H1 (cell line): ENCODE measurements around the gene SND1. TPM values are rescaled to one million over a fixed set of nuclear protein-coding genes. Genes with fewer than 3 reads are reported as not detected.

Experiments
- CTCF ChIA-PET: fragments of 300-600 bp; sonication (Branson Sonifier 250); formaldehyde crosslinking; loops from one replicate; lab custom pipeline; 2021; ENCODE audit not compliant: partially characterized antibody; lab: Charles Lee
- POLR2A ChIA-PET: fragments of 300-600 bp; sonication (Branson Sonifier 250); formaldehyde crosslinking; loops from one replicate; lab custom pipeline; 2021; ENCODE audit warnings: inconsistent platforms; ENCODE audit not compliant: partially characterized antibody; lab: Charles Lee
- DNase-seq, 2 experiments: peaks; one replicate each; pipeline versions ENCODE4 v3.0.0 to v3.0.0-alpha.2; 2010 to 2022; ENCODE audit warnings: low spot score in 2 of 2, low read depth in 1 of 2, mixed read lengths in 1 of 2
- FAIRE-seq: peaks from 2 replicates; lab custom pipeline; 2011; peaks lifted over from hg19 to GRCh38; lab: Jason Lieb, UNC
- H2AFZ ChIP-seq: 2 replicates; pipeline ENCODE4 v1.8.1; 2012; ENCODE audit warnings: low read length, inconsistent platforms
- H2AK5ac ChIP-seq: 2 replicates; pipeline ENCODE4 v1.6.1; 2013; ENCODE audit warnings: low read depth, low read length
- H2BK120ac ChIP-seq: replicated peaks from 2 replicates; pipeline ENCODE3; 2013; ENCODE audit warnings: low read depth, low read length, inconsistent platforms
- H2BK12ac ChIP-seq: 2 replicates; pipeline ENCODE4 v1.6.1; 2013; ENCODE audit warnings: low read depth, low read length
- H2BK15ac ChIP-seq: 2 replicates; pipeline ENCODE4 v1.6.1; 2013; ENCODE audit warnings: low read length
- H2BK20ac ChIP-seq: 2 replicates; pipeline ENCODE4 v1.6.1; 2013; ENCODE audit warnings: low read length
- H2BK5ac ChIP-seq: 2 replicates; pipeline ENCODE4 v1.6.1; 2013; ENCODE audit warnings: low read depth, low read length
- H3K14ac ChIP-seq: 2 replicates; pipeline ENCODE4 v1.6.1; 2013; ENCODE audit warnings: inconsistent platforms; ENCODE audit not compliant: insufficient read length
- H3K18ac ChIP-seq: 2 replicates; pipeline ENCODE4 v1.6.1; 2013; ENCODE audit warnings: low read length; ENCODE audit errors: extremely low read depth
- H3K23ac ChIP-seq: 2 replicates; pipeline ENCODE4 v1.6.1; 2013; ENCODE audit warnings: inconsistent platforms; ENCODE audit not compliant: insufficient read length
- H3K23me2 ChIP-seq: 2 replicates; pipeline ENCODE4 v1.6.1; 2013; ENCODE audit warnings: low read depth, low read length
- H3K27ac ChIP-seq: 2 replicates; pipeline ENCODE4 v1.6.1; 2011; ENCODE audit warnings: low read depth, low read length, inconsistent platforms
- H3K27me3 ChIP-seq, 4 experiments: replicated peaks in 1 of 4; 1 replicate in 1 of 4; 2 replicates in 3 of 4; pipeline versions ENCODE4 v1.6.1 to v1.8.1; 2011 to 2013; ENCODE audit warnings: low read length in 3 of 4, mild to moderate bottlenecking in 3 of 4, inconsistent platforms in 2 of 4, mixed read lengths in 2 of 4, moderate library complexity in 1 of 4; ENCODE audit not compliant: control insufficient read depth in 3 of 4, insufficient read depth in 3 of 4; ENCODE audit errors: extremely low read depth in 1 of 4
- H3K36me3 ChIP-seq, 4 experiments: 2 replicates each; pipeline versions ENCODE4 v1.6.1 to v1.8.1; 2011 to 2013; ENCODE audit warnings: mild to moderate bottlenecking in 4 of 4, low read length in 3 of 4, moderate library complexity in 2 of 4, control low read depth in 1 of 4, inconsistent platforms in 1 of 4; ENCODE audit not compliant: insufficient read depth in 4 of 4, control insufficient read depth in 2 of 4
- H3K4ac ChIP-seq: replicated peaks from 2 replicates; pipeline ENCODE3; 2013; ENCODE audit warnings: low read length, low read depth, mixed read lengths, inconsistent platforms; ENCODE audit not compliant: insufficient read length
- H3K4me1 ChIP-seq, 4 experiments: replicated peaks in 1 of 4; 1 replicate in 1 of 4; 2 replicates in 3 of 4; pipeline versions ENCODE4 v1.6.1 to v1.8.1; 2011 to 2013; ENCODE audit warnings: low read length in 3 of 4, inconsistent platforms in 2 of 4, mixed read lengths in 1 of 4; ENCODE audit not compliant: insufficient read depth in 4 of 4, control insufficient read depth in 3 of 4
- H3K4me2 ChIP-seq, 2 experiments: 2 replicates each; pipeline versions ENCODE4 v1.6.1 to v1.8.1; 2011 to 2013; ENCODE audit warnings: low read depth in 2 of 2, low read length in 2 of 2, control low read depth in 1 of 2, inconsistent platforms in 1 of 2, mild to moderate bottlenecking in 1 of 2; ENCODE audit not compliant: insufficient read depth in 1 of 2
- H3K4me3 ChIP-seq, 4 experiments: fragments of 200-600, 300-600 bp in 1 of 4; sonication (generic), shearing (Covaris generic), sonication (Bioruptor Twin) in 1 of 4; 2 replicates each; pipeline versions ENCODE4 v1.5.1 to v1.8.1; 2011 to 2016; ENCODE audit warnings: low read length in 4 of 4, low read depth in 3 of 4, control low read depth in 2 of 4, inconsistent platforms in 2 of 4, mild to moderate bottlenecking in 2 of 4, mixed read lengths in 1 of 4, moderate library complexity in 1 of 4; ENCODE audit not compliant: insufficient read depth in 2 of 4; ENCODE audit errors: extremely low read depth in 1 of 4
- H3K56ac ChIP-seq: replicated peaks from 2 replicates; pipeline ENCODE3; 2013; ENCODE audit warnings: low read depth, mild to moderate bottlenecking, mixed read lengths, low read length, inconsistent platforms; ENCODE audit not compliant: insufficient read length
- H3K79me1 ChIP-seq: 2 replicates; pipeline ENCODE4 v1.6.1; 2013; ENCODE audit warnings: low read depth, low read length, control low read depth
- H3K79me2 ChIP-seq, 2 experiments: 2 replicates each; pipeline versions ENCODE4 v1.6.1 to v1.8.1; 2012 to 2013; ENCODE audit warnings: low read length in 2 of 2, mild to moderate bottlenecking in 2 of 2, inconsistent platforms in 1 of 2; ENCODE audit not compliant: insufficient read depth in 2 of 2, control insufficient read depth in 1 of 2
- H3K9ac ChIP-seq, 4 experiments: replicated peaks in 1 of 4; 1 replicate in 1 of 4; 2 replicates in 3 of 4; pipeline versions ENCODE4 v1.6.1 to v1.8.1; 2011 to 2013; ENCODE audit warnings: low read depth in 3 of 4, low read length in 3 of 4, control low read depth in 2 of 4, mild to moderate bottlenecking in 2 of 4, moderate library complexity in 2 of 4, inconsistent platforms in 1 of 4; ENCODE audit errors: extremely low read depth in 1 of 4
- H3K9me3 ChIP-seq, 2 experiments: 2 replicates each; pipeline versions ENCODE4 v1.6.1 to v1.8.1; 2012 to 2013; ENCODE audit warnings: mild to moderate bottlenecking in 2 of 2, moderate library complexity in 2 of 2, control low read depth in 1 of 2, inconsistent platforms in 1 of 2, low read depth in 1 of 2, low read length in 1 of 2, mixed read lengths in 1 of 2; ENCODE audit not compliant: insufficient read depth in 2 of 2
- H4K20me1 ChIP-seq, 2 experiments: replicated peaks in 1 of 2; 2 replicates each; pipeline versions ENCODE3 to v1.8.1; 2011 to 2013; ENCODE audit warnings: inconsistent platforms in 2 of 2, low read length in 2 of 2, mild to moderate bottlenecking in 1 of 2; ENCODE audit not compliant: insufficient read depth in 2 of 2, control insufficient read depth in 1 of 2
- H4K5ac ChIP-seq: 2 replicates; pipeline ENCODE4 v1.6.1; 2013; ENCODE audit warnings: low read length, low read depth, mixed read lengths, inconsistent platforms; ENCODE audit not compliant: insufficient read length
- H4K8ac ChIP-seq: 2 replicates; pipeline ENCODE4 v1.8.0; 2013; ENCODE audit warnings: mild to moderate bottlenecking, moderate library complexity, low read length, inconsistent platforms; ENCODE audit not compliant: insufficient read depth; ENCODE audit errors: extremely low read depth
- H4K91ac ChIP-seq: replicated peaks from 2 replicates; pipeline ENCODE3; 2013; ENCODE audit warnings: low read length, mixed read lengths, inconsistent platforms; ENCODE audit not compliant: insufficient read length
- BACH1 ChIP-seq: IDR thresholded peaks from 2 replicates; pipeline ENCODE4 v1.6.1; 2012; ENCODE audit warnings: low read length, improper control_type of control experiment
- CTBP2 ChIP-seq: IDR thresholded peaks from 2 replicates; pipeline ENCODE4 v1.7.0; 2011; ENCODE audit warnings: borderline replicate concordance, mild to moderate bottlenecking, moderate library complexity, mixed read lengths, low read length; ENCODE audit not compliant: insufficient read depth, insufficient read length
- JUN ChIP-seq: IDR thresholded peaks from 2 replicates; pipeline ENCODE4 v1.6.1; 2011; ENCODE audit warnings: low read depth, mild to moderate bottlenecking, improper control_type of control experiment, low read length
- NRF1 ChIP-seq: IDR thresholded peaks from 2 replicates; pipeline ENCODE4 v1.6.1; 2011; ENCODE audit warnings: mild to moderate bottlenecking, low read depth, low read length, improper control_type of control experiment
- POLR2A ChIP-seq, 2 experiments: IDR thresholded peaks; 1 replicate in 1 of 2; 2 replicates in 1 of 2; pipeline ENCODE4 v1.6.1; 2011; ENCODE audit warnings: low read depth in 2 of 2, low read length in 2 of 2, mild to moderate bottlenecking in 2 of 2; ENCODE audit errors: control extremely low read depth in 1 of 2
- SIRT6 ChIP-seq: IDR thresholded peaks from one replicate; pipeline ENCODE4 v1.7.1; 2012; ENCODE audit warnings: low read length, inconsistent platforms
- ZNF274 ChIP-seq: IDR thresholded peaks from 2 replicates; pipeline ENCODE4 v1.7.0; 2012; ENCODE audit warnings: low read length, borderline replicate concordance; ENCODE audit errors: extremely low read depth
- WGBS, 2 experiments: shearing (Covaris generic) in 1 of 2; methylation state at CpG; one replicate each; pipeline versions ENCODE4 v1.1.6 to v1.1.7; 2013 to 2015; ENCODE audit warnings: low lambda C conversion rate in 2 of 2, mixed read lengths in 2 of 2, inconsistent platforms in 1 of 2, low coverage in 1 of 2, missing lambda C conversion rate in 1 of 2; ENCODE audit not compliant: insufficient replicate concordance in 2 of 2, insufficient coverage in 1 of 2, insufficient read length in 1 of 2; ENCODE audit errors: extremely low coverage in 1 of 2, missing lambda C conversion rate in 1 of 2; 5-methylcytosine and 5-hydroxymethylcytosine counted together
- polyA plus RNA-seq, 7 experiments: library from polyadenylated mRNA; depleted of rRNA in 3 of 7; stranded (reverse) in 5 of 7; unstranded in 2 of 7; fragments of >200 nt in 5 of 7; fragments of 200-250 nt in 2 of 7; gene quantifications; 1 replicate in 5 of 7; 2 replicates in 1 of 7; 4 replicates in 1 of 7; pipeline versions ENCODE4 v1.2.1 to v1.2.3, GENCODE V29; 2011 to 2013; ENCODE audit warnings: missing spikeins in 2 of 7, mixed read lengths in 2 of 7
- total RNA-seq: library from RNA; stranded (reverse); fragmentation: NEBNext Ultra II Directional; extraction: Animal tissue kit (Norgen Biotek cat#: 25700); gene quantifications from 2 replicates; pipeline ENCODE4 v1.2.1, GENCODE V29; 2021

SND1 gene
- total and polyA plus RNA-seq, 2 of the 8 experiments (the other 6 are each of a cell fraction or from before 2014, with no cell fraction given), result 122 to 290 TPM

- Histone ChIP-seq H3K56ac (no peak overlapping the region), H2AFZ (no peak overlapping the region), H3K14ac (no peak overlapping the region), H3K9me3 (no peaks in the 10 kb centered on the region), H3K4me3 (no peak overlapping the region), H3K27me3 (no peaks in the 10 kb centered on the region), H3K23ac (no peak overlapping the region), H3K4ac (no peak overlapping the region), H3K18ac (no peak overlapping the region), H2BK5ac (no peak overlapping the region), H2BK120ac (no peak overlapping the region), H2AK5ac (no peak overlapping the region), H3K36me3 (peaks cover 0 to 26% (median 9%) of the 10 kb centered on the region in 4 experiments; a peak in 5 of 8 replicates), H3K4me2 (no peak overlapping the region), H4K91ac (no peak overlapping the region), H2BK20ac (no peak overlapping the region), H4K5ac (no peak overlapping the region), H2BK15ac (no peak overlapping the region), H4K20me1 (peaks cover 2% of the 10 kb centered on the region in 2 experiments), H3K79me1 (no peaks in the 10 kb centered on the region; the same call in 1 of the 2 replicates), H3K27ac (no peak overlapping the region), H3K23me2 (no peaks in the 10 kb centered on the region), H2BK12ac (no peak overlapping the region), H4K8ac (no peak overlapping the region), H3K79me2 (peaks cover 0 to 5% of the 10 kb centered on the region in 2 experiments; a peak in 2 of 4 replicates), H3K4me1 (peaks cover 0 to 16% (median 5%) of the 10 kb centered on the region in 4 experiments; a peak in 3 of 7 replicates), H3K9ac (no peak overlapping the region)
- ChIA-PET POLR2A (no interaction called here), CTCF (interaction anchor here (0.8 to 1.1 kb wide), 3 partner anchors 14 to 180 kb away, joined by 3 read pairs; no protein-coding TSS in a partner anchor)
- 89% methylated on average over 1 of the region's 1 CpG; no CpG with 5 or more reads in 1 of the 2 experiments for WGBS, 2 experiments
- FAIRE-seq (no peak), DNase-seq (no peak)
- TF ChIP-seq JUN (no peak), POLR2A (IDR thresholded peaks at IDR 0.05; ENCODE audit: control extremely low read depth in 1 of 2, low read depth in 2 of 2, low read length in 2 of 2) (no peak), NRF1 (no peak), SIRT6 (no peak), ZNF274 (no peak), BACH1 (no peak), CTBP2 (no peak)
Measured at GRCh38 chr7:127888411-127888810, 236.4 kb downstream of the SND1 start.
